CD1c-positive myeloid dendritic cell (primary cell): ENCODE data around the gene MAP3K5.

Experiments used
- DNase-seq: peaks from one replicate; pipeline ENCODE4 v3.0.0-alpha.2; 2016; ENCODE audit errors: extremely low spot score

The MAP3K5 gene

DNA sequence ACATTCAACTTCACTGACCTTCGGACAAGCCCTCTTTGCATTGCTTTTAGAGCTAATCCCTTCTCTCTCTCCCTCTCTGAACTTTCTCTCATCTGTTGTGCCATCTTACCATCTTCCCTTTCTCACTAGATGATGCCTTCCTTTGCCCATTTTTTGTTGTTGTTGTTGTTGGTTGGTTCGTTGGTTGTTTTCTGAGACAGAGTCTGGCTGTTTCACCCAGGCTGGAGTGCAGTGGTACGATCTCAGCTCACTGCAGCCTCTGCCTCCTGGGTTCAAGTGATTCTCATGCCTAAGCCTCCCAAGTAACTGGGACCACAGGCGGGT is 18.8 kb downstream of the MAP3K5 start:
- no peak for DNase-seq

- peak; percentile 75 for DNase-seq
Measured at GRCh38 chr6:136772685-136773472, 19.4 kb downstream of the MAP3K5 start.

DNA sequence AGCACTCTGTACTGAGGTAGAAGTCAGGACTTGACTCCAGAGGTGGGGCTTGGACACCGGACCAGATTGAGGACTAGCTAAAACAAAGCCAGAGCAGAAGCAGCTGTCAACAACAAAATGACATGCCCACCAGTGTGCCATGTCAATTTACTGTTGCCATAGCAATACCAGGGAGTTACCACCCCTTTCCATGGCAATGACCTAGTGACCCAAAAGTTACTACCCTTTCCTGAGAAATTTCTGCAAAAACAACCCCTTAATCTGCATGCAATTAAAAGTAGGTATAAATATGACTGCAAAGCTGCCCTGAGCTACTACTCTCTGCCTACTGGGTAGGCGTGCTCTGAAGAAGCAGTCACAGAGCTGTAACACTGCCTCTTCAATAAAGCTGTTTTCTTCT is 21.0 kb downstream of the MAP3K5 start:
- peak; percentile 32 for DNase-seq

DNA sequence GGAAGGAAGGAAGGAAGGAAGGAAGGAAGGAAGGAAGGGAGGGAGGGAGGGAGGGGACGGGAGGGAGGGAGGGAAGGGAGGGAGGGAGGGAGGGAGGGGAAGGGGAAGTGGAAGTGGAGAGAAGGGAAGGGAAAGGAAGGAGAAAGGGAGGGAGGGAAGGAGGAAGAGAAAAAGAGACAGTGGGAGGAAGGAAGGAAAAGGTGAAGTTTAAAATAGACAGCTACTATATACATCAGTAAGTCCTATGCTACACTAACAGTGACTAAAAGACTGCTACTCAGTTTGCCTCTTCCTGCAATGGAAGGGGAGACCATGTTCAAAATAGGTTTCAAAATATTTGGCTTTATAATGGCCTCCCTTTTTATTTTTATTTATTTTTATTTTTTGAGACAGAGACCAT is 22.5 kb downstream of the MAP3K5 start:
- no peak for DNase-seq

DNA sequence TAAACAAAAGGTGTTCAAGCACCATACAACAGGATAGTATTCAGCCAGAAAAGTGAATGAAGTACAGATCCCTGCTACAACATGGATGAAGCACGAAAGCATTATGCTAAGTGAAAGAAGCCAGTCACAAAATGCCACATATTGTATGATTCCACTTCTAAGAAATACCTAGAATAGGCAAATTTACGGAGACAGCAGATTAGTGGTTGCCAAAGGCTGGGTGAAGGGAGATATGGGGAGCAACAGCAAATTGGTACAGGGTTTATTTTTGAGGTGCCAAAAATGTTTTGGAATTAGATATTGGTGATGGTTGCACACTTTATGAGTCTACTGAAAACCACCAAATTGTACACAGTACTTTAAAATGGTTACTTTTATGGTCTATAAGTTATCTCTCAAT is 23.2 kb downstream of the MAP3K5 start:
- no peak for DNase-seq

GRCh38 chr6:136767570-136768309 is 24.5 kb downstream of the MAP3K5 start:
- DNase-seq: peak; percentile 45

DNA sequence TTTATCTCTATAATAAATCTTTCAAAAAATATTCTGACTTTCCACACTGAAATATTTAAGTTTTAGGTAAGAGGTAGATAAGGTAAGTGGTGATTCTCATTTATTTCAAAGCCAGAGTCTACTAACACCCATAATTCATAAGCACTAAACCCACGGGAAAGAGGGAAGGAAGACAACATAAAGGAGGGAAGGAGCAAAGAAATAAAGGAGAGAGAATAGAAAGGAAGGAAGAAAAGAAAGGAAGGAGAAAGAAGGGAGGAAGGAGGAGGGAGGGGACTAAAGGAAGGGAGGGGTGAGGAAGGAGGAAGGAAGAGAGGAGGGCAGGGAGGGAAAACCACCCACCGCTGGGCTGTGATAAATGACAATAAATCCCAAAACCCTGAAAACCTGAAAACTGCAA is 25.2 kb downstream of the MAP3K5 start:
- DNase-seq: no peak

DNA sequence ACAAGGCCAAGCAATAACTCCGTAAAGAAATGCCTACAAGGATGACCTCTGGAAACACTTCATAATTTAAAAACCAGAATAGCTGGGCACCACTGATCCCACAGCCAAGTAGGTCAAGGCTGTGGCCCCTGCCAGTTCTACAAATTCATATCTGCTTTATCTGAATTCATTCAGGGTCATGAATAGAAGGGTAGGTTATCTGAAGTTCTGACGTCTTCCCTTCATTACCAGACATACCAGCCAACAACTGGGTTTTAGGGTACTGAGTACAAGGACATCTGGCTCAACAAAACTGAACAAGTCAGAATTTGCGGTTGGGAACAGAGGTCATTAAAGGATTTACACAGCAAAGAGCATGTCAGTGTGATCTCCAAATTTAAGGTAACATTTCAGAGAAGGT is 26.0 kb downstream of the MAP3K5 start:
- no peak for DNase-seq

DNA sequence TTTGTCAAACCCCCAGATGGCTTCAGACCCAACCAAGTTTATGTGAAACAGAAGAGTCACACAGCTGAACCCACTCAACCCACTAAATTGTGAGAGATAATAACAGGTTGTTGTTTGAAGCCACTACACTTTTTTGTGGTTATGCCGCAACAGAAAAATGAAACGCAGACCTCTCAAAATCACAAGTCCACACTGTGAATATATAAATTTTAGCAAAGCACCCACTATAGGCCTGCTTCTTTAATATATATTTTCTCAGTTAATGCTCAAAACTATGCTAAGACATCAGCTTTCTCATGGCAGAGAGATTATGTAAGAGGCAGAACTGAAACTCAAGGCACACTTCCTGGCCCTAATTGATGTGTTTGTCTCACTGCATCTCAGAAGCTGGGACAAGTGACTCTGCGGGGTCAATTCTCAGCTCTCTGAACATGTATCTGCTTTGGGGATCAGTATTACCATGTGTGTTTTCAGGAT is 27.7 kb downstream of the MAP3K5 start:
- peak; percentile 67 for DNase-seq

- DNase-seq: no peak
Measured at GRCh38 chr6:136763716-136764516, 28.4 kb downstream of the MAP3K5 start.

DNA sequence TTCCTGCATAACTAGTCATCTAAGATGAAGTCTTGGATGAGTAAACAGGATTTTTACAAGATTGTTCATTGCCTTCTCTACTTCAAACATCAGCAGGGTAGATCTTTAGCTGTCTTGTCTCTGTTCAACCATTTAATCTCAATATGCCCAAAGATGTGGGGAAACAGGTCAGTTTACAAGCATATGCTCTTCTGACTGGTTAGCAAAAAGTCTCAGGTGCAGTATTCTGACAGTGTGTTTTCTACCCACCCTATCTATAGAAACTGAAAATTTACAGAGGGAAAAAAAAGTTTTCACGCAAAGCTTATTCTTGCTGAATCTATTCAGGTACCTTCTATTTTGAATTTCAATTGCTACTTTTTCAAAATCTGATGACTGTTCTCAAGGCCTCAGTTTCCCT is 29.0 kb downstream of the MAP3K5 start:
- no peak for DNase-seq

DNA sequence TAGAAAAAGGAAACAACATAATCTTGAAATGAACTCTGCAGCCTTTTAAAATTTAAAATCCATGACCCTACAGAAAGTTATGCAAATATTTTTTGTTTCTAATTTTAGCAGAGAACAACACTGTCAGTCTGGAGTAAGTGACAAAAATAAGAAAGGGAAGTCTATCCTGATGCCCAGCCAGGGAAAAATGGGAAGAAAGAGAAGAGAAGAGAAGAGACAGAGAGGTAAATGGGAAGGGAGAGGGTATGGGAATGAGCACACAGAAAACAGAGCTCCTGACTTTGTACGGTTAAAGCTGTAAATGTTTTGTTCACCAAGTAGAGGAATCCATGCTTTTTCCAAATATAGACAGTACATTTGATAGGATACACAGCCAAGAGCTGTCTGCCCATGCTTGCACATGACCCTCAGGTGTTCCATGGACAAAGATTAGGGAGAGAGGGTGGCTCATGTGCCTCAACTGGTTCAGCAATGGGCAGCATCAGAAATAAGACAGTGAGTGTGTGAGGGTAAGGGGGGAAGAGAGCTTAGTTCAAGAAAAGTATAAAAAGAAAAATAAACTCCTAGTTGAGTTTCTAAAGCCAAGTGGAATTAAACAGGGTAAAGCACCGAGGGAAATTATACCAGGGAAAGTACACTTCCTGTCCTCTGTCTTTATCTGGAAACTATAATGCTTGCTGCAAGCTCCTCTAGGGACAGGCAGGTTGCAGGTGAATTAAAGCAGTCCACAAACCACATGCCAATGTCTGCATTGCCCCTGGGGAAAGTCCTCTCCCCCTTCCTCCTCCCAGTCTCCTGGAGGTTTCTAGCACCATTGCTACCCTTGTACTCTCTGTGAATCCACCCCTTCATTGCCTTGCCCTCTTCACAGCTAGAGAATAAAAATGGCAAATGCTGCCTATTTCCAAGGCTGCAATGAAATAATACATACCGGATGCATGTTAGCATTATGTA is 30.0 kb downstream of the MAP3K5 start:
- DNase-seq: no peak

- peak; percentile 37 for DNase-seq
Measured at GRCh38 chr6:136761227-136761922, 30.9 kb downstream of the MAP3K5 start.

DNA sequence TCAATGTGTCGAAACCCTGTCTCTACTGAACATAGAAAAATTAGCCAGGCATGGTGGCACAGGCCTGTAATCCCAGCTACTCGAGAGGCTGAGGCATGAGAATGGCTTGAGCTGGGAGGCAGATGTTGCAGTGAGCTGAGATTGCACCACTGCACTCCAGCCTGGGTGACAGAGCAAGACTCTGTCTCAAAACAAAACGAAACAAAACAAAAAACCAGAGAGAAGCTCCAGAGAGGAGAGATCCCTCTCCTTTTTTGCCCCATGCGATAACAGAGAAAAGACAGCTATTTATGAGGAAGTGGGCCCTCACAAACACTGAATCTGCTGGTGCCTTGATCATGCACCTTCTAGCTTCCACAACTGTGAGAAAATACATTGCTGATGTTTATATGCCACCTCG is 31.5 kb downstream of the MAP3K5 start:
- DNase-seq: peak; percentile 61

DNA sequence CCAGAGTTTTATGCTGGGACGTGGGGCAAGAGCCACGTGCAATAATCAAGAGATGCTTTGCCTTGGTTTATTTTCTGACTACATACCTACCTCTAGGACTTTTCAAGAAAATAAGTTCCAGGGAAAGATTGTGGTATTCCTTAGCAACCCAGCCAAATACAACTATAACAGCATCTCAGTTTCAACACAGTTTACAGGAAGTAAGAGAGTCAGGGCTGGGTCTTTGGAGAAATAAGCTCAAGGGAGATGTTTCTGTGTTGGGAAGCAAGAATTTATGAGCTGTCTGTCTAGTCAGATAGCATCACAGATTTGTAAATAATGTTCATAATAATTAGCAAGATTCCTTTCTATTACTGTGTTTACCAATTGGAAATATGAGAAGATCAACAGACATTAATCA is 35.1 kb downstream of the MAP3K5 start:
- peak; percentile 62 for DNase-seq

- DNase-seq: no peak
Measured at GRCh38 chr6:136754820-136755219, 37.5 kb downstream of the MAP3K5 start.

GRCh38 chr6:136753624-136754023 is 38.7 kb downstream of the MAP3K5 start:
- no peak for DNase-seq

DNA sequence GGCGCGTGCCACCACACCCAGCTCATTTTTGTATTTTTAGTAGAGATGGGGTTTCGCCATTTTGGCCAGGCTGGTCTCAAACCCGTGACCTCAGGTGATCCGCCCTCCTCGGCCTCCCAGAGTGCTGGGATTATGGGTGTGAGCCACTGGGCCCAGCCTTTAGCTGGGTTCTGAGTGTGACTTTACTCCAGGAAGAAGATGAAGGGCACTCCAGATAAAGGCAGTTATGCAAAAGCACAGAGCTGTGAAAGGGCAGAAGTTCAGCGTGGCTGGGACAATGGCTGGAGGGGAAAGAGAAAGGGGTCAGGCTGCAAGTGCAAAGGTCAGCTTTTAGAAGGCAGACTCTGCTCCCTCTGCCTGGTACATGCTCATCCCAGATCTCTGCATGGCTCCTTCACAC is 39.7 kb downstream of the MAP3K5 start:
- no peak for DNase-seq

GRCh38 chr6:136751991-136752390 is 40.3 kb downstream of the MAP3K5 start:
- no peak for DNase-seq

- peak; percentile 76 for DNase-seq
Measured at GRCh38 chr6:136751522-136751956, 40.7 kb downstream of the MAP3K5 start.
